Measurements from ENCODE around the gene TMIGD1. TPM values are rescaled to one million over a fixed set of nuclear protein-coding genes. Genes with fewer than 3 reads are reported as not detected.

Gene TMIGD1
- total and polyA plus RNA-seq, 2 experiments from 2014 or later, result not detected

DNA sequence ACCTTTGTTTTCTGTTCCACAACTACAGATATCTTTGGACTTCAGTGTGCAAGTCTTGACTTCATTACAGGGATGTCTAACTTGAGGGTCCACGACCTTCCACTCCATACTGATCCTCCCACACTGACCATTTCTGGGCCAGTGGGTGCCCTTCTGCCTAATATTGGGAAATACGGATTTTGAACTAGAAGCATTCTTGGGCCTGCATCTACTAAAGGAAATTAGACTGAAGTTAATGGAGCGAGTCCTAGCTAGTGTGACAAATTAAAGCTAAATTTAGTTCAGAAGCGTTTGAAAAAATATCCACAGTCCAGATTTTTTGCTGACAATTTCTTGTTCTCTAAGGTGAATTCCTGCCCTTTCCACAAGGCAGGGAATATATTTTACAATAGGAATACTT is 9.9 kb upstream of the TMIGD1 start:
- TF ChIP-seq STAT1 (IDR thresholded peaks at IDR 0.05; ENCODE audit: unreplicated experiment) (no peak), EZH2 (IDR thresholded peaks at IDR 0.05; ENCODE audit: low read depth, unreplicated experiment) (no peak), ZNF331 (CRISPR knock-in tag; IDR thresholded peaks at IDR 0.05; ENCODE audit: low read depth) (no peak), CREB1 (CRISPR knock-in tag; IDR thresholded peaks at IDR 0.05; ENCODE audit: low read depth) (no peak), JUNB (IDR thresholded peaks at IDR 0.05; ENCODE audit: unreplicated experiment) (no peak), EZH2phosphoT487 (IDR thresholded peaks at IDR 0.05; ENCODE audit: unreplicated experiment) (no peak), ZNF114 (CRISPR knock-in tag; IDR thresholded peaks at IDR 0.05) (no peak), POLR2AphosphoS5 (IDR thresholded peaks at IDR 0.05; ENCODE audit: low read depth) (no peak), NANOG (IDR thresholded peaks at IDR 0.05; ENCODE audit: borderline replicate concordance) (no peak), ZNF462 (CRISPR knock-in tag; IDR thresholded peaks at IDR 0.05) (no peak)
- TF ChIP-seq, protein P1, sequence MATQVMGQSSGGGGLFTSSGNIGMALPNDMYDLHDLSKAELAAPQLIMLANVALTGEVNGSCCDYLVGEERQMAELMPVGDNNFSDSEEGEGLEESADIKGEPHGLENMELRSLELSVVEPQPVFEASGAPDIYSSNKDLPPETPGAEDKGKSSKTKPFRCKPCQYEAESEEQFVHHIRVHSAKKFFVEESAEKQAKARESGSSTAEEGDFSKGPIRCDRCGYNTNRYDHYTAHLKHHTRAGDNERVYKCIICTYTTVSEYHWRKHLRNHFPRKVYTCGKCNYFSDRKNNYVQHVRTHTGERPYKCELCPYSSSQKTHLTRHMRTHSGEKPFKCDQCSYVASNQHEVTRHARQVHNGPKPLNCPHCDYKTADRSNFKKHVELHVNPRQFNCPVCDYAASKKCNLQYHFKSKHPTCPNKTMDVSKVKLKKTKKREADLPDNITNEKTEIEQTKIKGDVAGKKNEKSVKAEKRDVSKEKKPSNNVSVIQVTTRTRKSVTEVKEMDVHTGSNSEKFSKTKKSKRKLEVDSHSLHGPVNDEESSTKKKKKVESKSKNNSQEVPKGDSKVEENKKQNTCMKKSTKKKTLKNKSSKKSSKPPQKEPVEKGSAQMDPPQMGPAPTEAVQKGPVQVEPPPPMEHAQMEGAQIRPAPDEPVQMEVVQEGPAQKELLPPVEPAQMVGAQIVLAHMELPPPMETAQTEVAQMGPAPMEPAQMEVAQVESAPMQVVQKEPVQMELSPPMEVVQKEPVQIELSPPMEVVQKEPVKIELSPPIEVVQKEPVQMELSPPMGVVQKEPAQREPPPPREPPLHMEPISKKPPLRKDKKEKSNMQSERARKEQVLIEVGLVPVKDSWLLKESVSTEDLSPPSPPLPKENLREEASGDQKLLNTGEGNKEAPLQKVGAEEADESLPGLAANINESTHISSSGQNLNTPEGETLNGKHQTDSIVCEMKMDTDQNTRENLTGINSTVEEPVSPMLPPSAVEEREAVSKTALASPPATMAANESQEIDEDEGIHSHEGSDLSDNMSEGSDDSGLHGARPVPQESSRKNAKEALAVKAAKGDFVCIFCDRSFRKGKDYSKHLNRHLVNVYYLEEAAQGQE (IDR thresholded peaks at IDR 0.05; ENCODE audit: unreplicated experiment), result no peak
- TF ChIP-seq, protein P2, sequence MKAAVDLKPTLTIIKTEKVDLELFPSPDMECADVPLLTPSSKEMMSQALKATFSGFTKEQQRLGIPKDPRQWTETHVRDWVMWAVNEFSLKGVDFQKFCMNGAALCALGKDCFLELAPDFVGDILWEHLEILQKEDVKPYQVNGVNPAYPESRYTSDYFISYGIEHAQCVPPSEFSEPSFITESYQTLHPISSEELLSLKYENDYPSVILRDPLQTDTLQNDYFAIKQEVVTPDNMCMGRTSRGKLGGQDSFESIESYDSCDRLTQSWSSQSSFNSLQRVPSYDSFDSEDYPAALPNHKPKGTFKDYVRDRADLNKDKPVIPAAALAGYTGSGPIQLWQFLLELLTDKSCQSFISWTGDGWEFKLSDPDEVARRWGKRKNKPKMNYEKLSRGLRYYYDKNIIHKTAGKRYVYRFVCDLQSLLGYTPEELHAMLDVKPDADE (IDR thresholded peaks at IDR 0.05), result no peak
- TF ChIP-seq, protein P3, sequence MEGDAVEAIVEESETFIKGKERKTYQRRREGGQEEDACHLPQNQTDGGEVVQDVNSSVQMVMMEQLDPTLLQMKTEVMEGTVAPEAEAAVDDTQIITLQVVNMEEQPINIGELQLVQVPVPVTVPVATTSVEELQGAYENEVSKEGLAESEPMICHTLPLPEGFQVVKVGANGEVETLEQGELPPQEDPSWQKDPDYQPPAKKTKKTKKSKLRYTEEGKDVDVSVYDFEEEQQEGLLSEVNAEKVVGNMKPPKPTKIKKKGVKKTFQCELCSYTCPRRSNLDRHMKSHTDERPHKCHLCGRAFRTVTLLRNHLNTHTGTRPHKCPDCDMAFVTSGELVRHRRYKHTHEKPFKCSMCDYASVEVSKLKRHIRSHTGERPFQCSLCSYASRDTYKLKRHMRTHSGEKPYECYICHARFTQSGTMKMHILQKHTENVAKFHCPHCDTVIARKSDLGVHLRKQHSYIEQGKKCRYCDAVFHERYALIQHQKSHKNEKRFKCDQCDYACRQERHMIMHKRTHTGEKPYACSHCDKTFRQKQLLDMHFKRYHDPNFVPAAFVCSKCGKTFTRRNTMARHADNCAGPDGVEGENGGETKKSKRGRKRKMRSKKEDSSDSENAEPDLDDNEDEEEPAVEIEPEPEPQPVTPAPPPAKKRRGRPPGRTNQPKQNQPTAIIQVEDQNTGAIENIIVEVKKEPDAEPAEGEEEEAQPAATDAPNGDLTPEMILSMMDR (conservative IDR thresholded peaks at IDR 0.05; ENCODE audit: low read depth in 2 of 2), result no peak
- ATAC-seq, result no peak
- Mint-ChIP-seq H3K27me3 (ENCODE audit: insufficient read depth, low read depth, poor library complexity) (peaks cover 6% of the 10 kb centered on the region), H3K4me3 (no peak overlapping the region), H3K9me3 (no peaks in the 10 kb centered on the region; the same call in 2 of the 3 replicates), H3K4me1 (peaks cover 13% of the 10 kb centered on the region), H3K36me3 (ENCODE audit: low read depth) (no peaks in the 10 kb centered on the region), H3K27ac (no peak overlapping the region)
- Histone ChIP-seq H3K4me2 (no peak overlapping the region), H3K4me3 (no peak overlapping the region), H3K36me3 (ENCODE audit: insufficient read depth) (no peaks in the 10 kb centered on the region), H2AFZ (no peak overlapping the region; the same call in 1 of the 2 replicates), H4K20me1 (replicated peaks; ENCODE audit: insufficient read depth) (0 out of 2 replicates have a peak, but pooled peaks cover 2% of the 10 kb centered on the region), H3K4me1 (ENCODE audit: insufficient read depth) (no peaks in the 10 kb centered on the region), H3K9me2 (ENCODE audit: insufficient read depth) (no peaks in the 10 kb centered on the region), H3K27ac (ENCODE audit: low read depth) (no peak overlapping the region), H3K27me3 (ENCODE audit: insufficient read depth) (no peaks in the 10 kb centered on the region), H3K79me2 (replicated peaks; ENCODE audit: insufficient read depth) (no peaks in the 10 kb centered on the region), H3F3A (replicated peaks; ENCODE audit: low read depth) (no peaks in the 10 kb centered on the region)
- no peak for DNase-seq (ENCODE audit: low spot score)

Data from GM23338 (cell line).